ENCODE measurements around the gene FABP6.

The FABP6 gene

GRCh38 chr5:160250226-160250625 lies 20.9 kb downstream of the FABP6 start:
- Histone ChIP-seq H3K36me3 (ENCODE audit: control insufficient read depth in 2 of 2, insufficient read depth in 1 of 2, low read length in 2 of 2) (peaks cover 0 to 10% of the 10 kb centered on the region in 2 experiments; a peak in 1 of 3 replicates), H3K4me3 (ENCODE audit: low read depth, low read length) (no peak overlapping the region), H3K9me3 (ENCODE audit: control insufficient read depth, insufficient read depth, low read depth, low read length) (no peaks in the 10 kb centered on the region), H3K4me1 (ENCODE audit: control insufficient read depth, insufficient read depth, low read length) (no peaks in the 10 kb centered on the region), H3K27ac (ENCODE audit: extremely low read depth, low read depth, low read length) (no peak overlapping the region)
- ChIA-PET POLR2A (no interaction called here), CTCF (interaction anchor here (1.1 kb wide), 1 partner anchor 169 kb away, joined by 4 read pairs; no protein-coding TSS in a partner anchor)
- TF ChIP-seq ZNF692 (tag by site-specific recombination; IDR thresholded peaks at IDR 0.05) (no peak), ZNF354C (tag by site-specific recombination; IDR thresholded peaks at IDR 0.05; ENCODE audit: borderline replicate concordance, low read depth) (no peak), HIC1 (tag by site-specific recombination; IDR thresholded peaks at IDR 0.05) (no peak), ZNF596 (tag by site-specific recombination; IDR thresholded peaks at IDR 0.05) (no peak)

GRCh38 chr5:160250826-160251225 lies 21.5 kb downstream of the FABP6 start:
- ChIA-PET POLR2A (no interaction called here), CTCF (no interaction called here)
- no peak overlapping the region for H3K4me3 ChIP-seq (ENCODE audit: low read depth, low read length)
- H3K36me3 ChIP-seq (ENCODE audit: control insufficient read depth in 2 of 2, insufficient read depth in 1 of 2, low read length in 2 of 2) = peaks cover 0 to 10% of the 10 kb centered on the region in 2 experiments; a peak in 1 of 3 replicates
- TF ChIP-seq ZNF362 (tag by site-specific recombination; IDR thresholded peaks at IDR 0.05) (no peak), ZNF501 (tag by site-specific recombination; IDR thresholded peaks at IDR 0.05) (no peak), SALL2 (tag by site-specific recombination; IDR thresholded peaks at IDR 0.05; ENCODE audit: borderline replicate concordance) (no peak), ZNF366 (tag by site-specific recombination; conservative IDR thresholded peaks at IDR 0.05) (no peak), ZNF292 (tag by site-specific recombination; IDR thresholded peaks at IDR 0.05; ENCODE audit: borderline replicate concordance, low read depth) (no peak), ZXDB (tag by site-specific recombination; IDR thresholded peaks at IDR 0.05) (no peak), ZNF707 (tag by site-specific recombination; IDR thresholded peaks at IDR 0.05) (no peak), HOXD13 (CRISPR knock-in tag; IDR thresholded peaks at IDR 0.05; ENCODE audit: borderline replicate concordance) (no peak)
- H3K27ac ChIP-seq (ENCODE audit: extremely low read depth, low read depth, low read length) = no peak overlapping the region
- no peaks in the 10 kb centered on the region for H3K9me3 ChIP-seq (ENCODE audit: control insufficient read depth, insufficient read depth, low read depth, low read length)
- no peaks in the 10 kb centered on the region for H3K4me1 ChIP-seq (ENCODE audit: control insufficient read depth, insufficient read depth, low read length)

- CTCF ChIA-PET = interaction anchor here (0.7 kb wide), 1 partner anchor 188 kb away, joined by 3 read pairs; no protein-coding TSS in a partner anchor
- H3K27ac ChIP-seq (ENCODE audit: extremely low read depth, low read depth, low read length) = no peak overlapping the region
- H3K36me3 ChIP-seq (ENCODE audit: control insufficient read depth in 2 of 2, insufficient read depth in 1 of 2, low read length in 2 of 2) = peaks cover 0 to 10% of the 10 kb centered on the region in 2 experiments; a peak in 1 of 3 replicates
- H3K4me1 ChIP-seq (ENCODE audit: control insufficient read depth, insufficient read depth, low read length) = no peaks in the 10 kb centered on the region
- POLR2A ChIA-PET = no interaction called here
- H3K4me3 ChIP-seq (ENCODE audit: low read depth, low read length) = no peak overlapping the region
- H3K9me3 ChIP-seq (ENCODE audit: control insufficient read depth, insufficient read depth, low read depth, low read length) = no peaks in the 10 kb centered on the region
- no peak for TF ChIP-seq ZNF670 (tag by site-specific recombination; IDR thresholded peaks at IDR 0.05; ENCODE audit: low read depth)
- no peak for TF ChIP-seq TCF7L2 (IDR thresholded peaks at IDR 0.05; ENCODE audit: borderline replicate concordance, low read depth, low read length)
- TF ChIP-seq ZNF202 (tag by site-specific recombination; IDR thresholded peaks at IDR 0.05; ENCODE audit: borderline replicate concordance) = no peak
- no peak for TF ChIP-seq EGR2 (tag by site-specific recombination; IDR thresholded peaks at IDR 0.05; ENCODE audit: low read depth)
- no peak for TF ChIP-seq ZFP3 (tag by site-specific recombination; IDR thresholded peaks at IDR 0.05; ENCODE audit: low read depth)
- no peak for TF ChIP-seq MZF1 (tag by site-specific recombination; IDR thresholded peaks at IDR 0.05; ENCODE audit: borderline replicate concordance)
- no peak for TF ChIP-seq ZNF416 (tag by site-specific recombination; IDR thresholded peaks at IDR 0.05)
- no peak for TF ChIP-seq ZNF184 (tag by site-specific recombination; IDR thresholded peaks at IDR 0.05)
- TF ChIP-seq REST (tag by site-specific recombination; IDR thresholded peaks at IDR 0.05) = no peak
- TF ChIP-seq ZNF701 (tag by site-specific recombination; IDR thresholded peaks at IDR 0.05) = no peak
These were observed 22.3 kb downstream of the FABP6 start for GRCh38 chr5:160251406-160252155.
